Tibial artery (tissue), 4 donors: ENCODE measurements around the gene RNF19B.

ENCODE experiments used
- DNase-seq, 2 donors: peaks; one replicate each; pipeline ENCODE4 v3.0.0-alpha.2; 2019
- H3K27ac ChIP-seq, 2 donors: fragments of 200-600 bp; sonication (generic) in 1 of 2; 1 replicate in 1 of 2; 2 replicates in 1 of 2; pipeline ENCODE4 v1.5.1; 2018 to 2019; ENCODE audit warnings: mild to moderate bottlenecking in 1 of 2
- H3K27me3 ChIP-seq, 2 donors: fragments of 200-600 bp; sonication (generic) in 1 of 2; one replicate each; pipeline versions ENCODE4 v1.5.1 to v1.6.0; 2016 to 2019
- H3K36me3 ChIP-seq, 3 donors: fragments of 200-600 bp; sonication (generic) in 2 of 3; one replicate each; pipeline ENCODE4 v1.5.1; 2016 to 2019; ENCODE audit warnings: mild to moderate bottlenecking in 2 of 3
- H3K4me1 ChIP-seq, 4 donors: fragments of 200-600 bp; sonication (generic) in 2 of 4; 1 replicate in 3 of 4; 2 replicates in 1 of 4; pipeline ENCODE4 v1.5.1; 2016 to 2019
- H3K4me3 ChIP-seq, 2 donors: fragments of 200-600 bp; sonication (generic) in 1 of 2; 1 replicate in 1 of 2; 2 replicates in 1 of 2; pipeline ENCODE4 v1.5.1; 2018 to 2019; ENCODE audit warnings: mild to moderate bottlenecking in 2 of 2
- H3K9me3 ChIP-seq, 3 donors: fragments of 200-600 bp; sonication (generic) in 1 of 3; one replicate each; pipeline ENCODE4 v1.5.1; 2016 to 2019
- CTCF ChIP-seq, 2 experiments: fragments of 200-600 bp in 1 of 2; fragments of 450-650 bp in 1 of 2; IDR thresholded peaks; one replicate each; pipeline ENCODE4 v1.5.1; 2017 to 2019; ENCODE audit warnings: antibody characterized with exemption in 2 of 2, mild to moderate bottlenecking in 1 of 2, moderate library complexity in 1 of 2
- intact Hi-C: fragments of 100-400 bp; cut with DNase I; formaldehyde crosslinking; loops from one replicate; pipeline ENCODE4 v1.15.0; 2023; ENCODE audit warnings: low total_unique reads

Gene RNF19B

GRCh38 chr1:32928285-32928684 is 36.3 kb downstream of the RNF19B start:
- Histone ChIP-seq H3K27me3 (peaks cover 0 to 18% of the 10 kb centered on the region in 2 donors), H3K9me3 (no peaks in the 10 kb centered on the region), H3K36me3 (no peaks in the 10 kb centered on the region), H3K4me3 (no peak overlapping the region), H3K27ac (no peak overlapping the region), H3K4me1 (peaks cover 0 to 15% (median 6%) of the 10 kb centered on the region in 4 donors)
- TF ChIP-seq CTCF (IDR thresholded peaks at IDR 0.05), result no peak
- intact Hi-C loops, result no loop called here
- no peak for DNase-seq

GRCh38 chr1:32927441-32927840 is 37.2 kb downstream of the RNF19B start:
- Histone ChIP-seq H3K4me3 (no peak overlapping the region), H3K4me1 (peaks cover 0 to 15% (median 6%) of the 10 kb centered on the region in 4 donors), H3K27me3 (peaks cover 0 to 22% of the 10 kb centered on the region in 2 donors), H3K36me3 (no peaks in the 10 kb centered on the region), H3K27ac (no peak overlapping the region), H3K9me3 (no peaks in the 10 kb centered on the region)
- intact Hi-C loops, result no loop called here
- no peak for DNase-seq
- no peak for TF ChIP-seq CTCF (IDR thresholded peaks at IDR 0.05)

- Histone ChIP-seq H3K36me3 (no peaks in the 10 kb centered on the region), H3K4me3 (no peak overlapping the region), H3K9me3 (no peaks in the 10 kb centered on the region), H3K4me1 (peaks cover 0 to 15% (median 6%) of the 10 kb centered on the region in 4 donors), H3K27ac (no peak overlapping the region), H3K27me3 (peaks cover 0 to 22% of the 10 kb centered on the region in 2 donors)
- no peak for TF ChIP-seq CTCF (IDR thresholded peaks at IDR 0.05)
- no peak for DNase-seq
- intact Hi-C loops, result no loop called here
Observed at GRCh38 chr1:32926562-32926961, 38.0 kb downstream of the RNF19B start.

- Histone ChIP-seq H3K4me3 (no peak overlapping the region), H3K36me3 (no peaks in the 10 kb centered on the region), H3K27ac (no peak overlapping the region), H3K4me1 (peaks cover 0 to 18% (median 9%) of the 10 kb centered on the region in 4 donors), H3K9me3 (no peaks in the 10 kb centered on the region), H3K27me3 (peaks cover 0 to 22% of the 10 kb centered on the region in 2 donors)
- DNase-seq, result no peak
- no peak for TF ChIP-seq CTCF (IDR thresholded peaks at IDR 0.05)
- intact Hi-C loops, result no loop called here
Observed at GRCh38 chr1:32925403-32926162, 39.0 kb downstream of the RNF19B start.

- H3K4me1 ChIP-seq, result peaks cover 0 to 20% (median 9%) of the 10 kb centered on the region in 4 donors
- H3K4me3 ChIP-seq, result peak overlapping the region in 1 of 2 donors; percentile 1
- intact Hi-C loops, result no loop called here
- no peak for TF ChIP-seq CTCF (IDR thresholded peaks at IDR 0.05)
- no peak for DNase-seq
- H3K9me3 ChIP-seq, result no peaks in the 10 kb centered on the region
- H3K27me3 ChIP-seq, result peaks cover 0 to 22% of the 10 kb centered on the region in 2 donors
- H3K36me3 ChIP-seq, result no peaks in the 10 kb centered on the region
- no peak overlapping the region for H3K27ac ChIP-seq
Observed at GRCh38 chr1:32924881-32925344, 39.7 kb downstream of the RNF19B start.
